GM19328 (cell line): ENCODE measurements around the gene LRRC34.

Source experiments
- ATAC-seq: cut with Tn5 transposase; IDR thresholded peaks from one replicate; pipeline ENCODE4 v1.9.1; 2021; ENCODE audit warnings: mild to moderate bottlenecking, moderate library complexity; ENCODE audit not compliant: unreplicated experiment

The LRRC34 gene

GRCh38 chr3:169815590-169816150 is 3.0 kb upstream of the LRRC34 start:
- ATAC-seq = no peak

GRCh38 chr3:169813757-169814517 is 1.2 kb upstream of the LRRC34 start:
- ATAC-seq = peak; percentile 93

GRCh38 chr3:169813278-169813677 is 574 bp upstream of the LRRC34 start:
- ATAC-seq = no peak

GRCh38 chr3:169811631-169812331 is 923 bp downstream of the LRRC34 start:
- ATAC-seq = peak; percentile 4

GRCh38 chr3:169809230-169809795 is 3.4 kb downstream of the LRRC34 start:
- ATAC-seq = no peak

- no peak for ATAC-seq
These were observed 8.0 kb downstream of the LRRC34 start for GRCh38 chr3:169804681-169805080.

GRCh38 chr3:169792359-169792758 is 20.3 kb downstream of the LRRC34 start:
- no peak for ATAC-seq

GRCh38 chr3:169790687-169791429 is 21.8 kb downstream of the LRRC34 start:
- ATAC-seq = no peak

- ATAC-seq = no peak
These were observed 22.5 kb downstream of the LRRC34 start for GRCh38 chr3:169790219-169790618.

- ATAC-seq = no peak
These were observed 24.9 kb downstream of the LRRC34 start for GRCh38 chr3:169787791-169788190.

GRCh38 chr3:169787120-169787519 is 25.6 kb downstream of the LRRC34 start:
- no peak for ATAC-seq

- no peak for ATAC-seq
These were observed 31.4 kb downstream of the LRRC34 start for GRCh38 chr3:169781209-169781855.

GRCh38 chr3:169780742-169781141 is 32.0 kb downstream of the LRRC34 start:
- ATAC-seq = no peak

- ATAC-seq = no peak
These were observed 34.9 kb downstream of the LRRC34 start for GRCh38 chr3:169777822-169778221.

GRCh38 chr3:169774186-169774585 is 38.5 kb downstream of the LRRC34 start:
- ATAC-seq = no peak

- ATAC-seq = peak; percentile 81
These were observed 39.5 kb downstream of the LRRC34 start, which contains the start of gene MYNN for GRCh38 chr3:169772897-169773816. TSS of gene MYNN (plus strand) at chr3:169773396. CDS start at chr3:169774296, 900 bp downstream.

GRCh38 chr3:169772305-169772896 is 40.3 kb downstream of the LRRC34 start:
- peak; percentile 5 for ATAC-seq

GRCh38 chr3:169771497-169772304 is 41.0 kb downstream of the LRRC34 start:
- ATAC-seq = no peak
